CD4-positive, alpha-beta memory T cell (primary cell): ENCODE measurements around the gene ZNF74. TPM values are rescaled to one million over a fixed set of nuclear protein-coding genes. Genes with fewer than 3 reads are reported as not detected.
A peak's percentile ranks its signal among the peaks of the same experiment; 100 is the strongest.

Source experiments
- CTCF ChIA-PET: fragments of 350-600 bp; sonication (Branson Sonifier 250); formaldehyde crosslinking; loops from one replicate; lab custom pipeline; 2021; ENCODE audit warnings: inconsistent platforms; ENCODE audit not compliant: partially characterized antibody; lab: Charles Lee
- POLR2A ChIA-PET: fragments of 350-600 bp; sonication (Branson Sonifier 250); formaldehyde crosslinking; loops from one replicate; lab custom pipeline; 2021; ENCODE audit not compliant: partially characterized antibody; lab: Charles Lee
- DNase-seq, 5 donors: peaks; one replicate each; pipeline versions ENCODE4 v3.0.0 to v3.0.0-alpha.2; 2020 to 2022; ENCODE audit warnings: mixed read lengths in 1 of 5
- H3K27ac ChIP-seq: one replicate; pipeline ENCODE4 v1.7.0; 2013; ENCODE audit warnings: low read depth, low read length
- H3K27me3 ChIP-seq: 2 replicates; pipeline ENCODE4 v1.7.0; 2013; ENCODE audit warnings: mild to moderate bottlenecking, low read length, moderate library complexity; ENCODE audit not compliant: insufficient read depth
- H3K36me3 ChIP-seq: 2 replicates; pipeline ENCODE4 v1.7.0; 2013; ENCODE audit warnings: mild to moderate bottlenecking, low read length, moderate library complexity; ENCODE audit not compliant: insufficient read depth
- H3K4me1 ChIP-seq: 2 replicates; pipeline ENCODE4 v1.7.0; 2013; ENCODE audit warnings: mild to moderate bottlenecking, low read length, moderate library complexity; ENCODE audit not compliant: insufficient read depth
- H3K4me3 ChIP-seq, 2 donors: one replicate each; pipeline ENCODE4 v1.7.0; 2013; ENCODE audit warnings: low read length in 2 of 2, mild to moderate bottlenecking in 1 of 2
- H3K9me3 ChIP-seq, 2 donors: one replicate each; pipeline ENCODE4 v1.7.0; 2013; ENCODE audit warnings: low read length in 2 of 2, control low read depth in 1 of 2; ENCODE audit not compliant: control insufficient read depth in 1 of 2
- H3K27ac Mint-ChIP-seq, 7 donors: one replicate each; pipeline ENCODE4 v1.8.0; 2020 to 2021; ENCODE audit warnings: mixed read lengths in 7 of 7, mild to moderate bottlenecking in 6 of 7, inconsistent platforms in 3 of 7, moderate library complexity in 3 of 7
- H3K27me3 Mint-ChIP-seq, 2 donors: one replicate each; pipeline ENCODE4 v1.8.0; 2020 to 2021; ENCODE audit warnings: mixed read lengths in 2 of 2
- H3K36me3 Mint-ChIP-seq, 2 donors: one replicate each; pipeline ENCODE4 v1.8.0; 2020 to 2021; ENCODE audit warnings: mixed read lengths in 2 of 2, inconsistent platforms in 1 of 2, mild to moderate bottlenecking in 1 of 2
- H3K4me1 Mint-ChIP-seq, 4 donors: one replicate each; pipeline ENCODE4 v1.8.0; 2020 to 2021; ENCODE audit warnings: mixed read lengths in 4 of 4, mild to moderate bottlenecking in 1 of 4
- H3K4me3 Mint-ChIP-seq, 8 donors: one replicate each; pipeline ENCODE4 v1.8.0; 2020 to 2021; ENCODE audit warnings: mixed read lengths in 8 of 8, mild to moderate bottlenecking in 7 of 8, moderate library complexity in 6 of 8, inconsistent platforms in 3 of 8
- H3K9me3 Mint-ChIP-seq, 8 donors: one replicate each; pipeline ENCODE4 v1.8.0; 2020 to 2021; ENCODE audit warnings: mixed read lengths in 8 of 8, mild to moderate bottlenecking in 5 of 8, inconsistent platforms in 3 of 8, moderate library complexity in 1 of 8
- intact Hi-C: fragments of 100-400 bp; cut with micrococcal nuclease; formaldehyde crosslinking; loops from one replicate; pipeline ENCODE4 v1.15.1; 2023
- polyA plus RNA-seq, 2 donors: library from polyadenylated mRNA; unstranded; fragments of 300-500 nt; fragmentation: Illumina TruSeq; gene quantifications; one replicate each; pipeline ENCODE4 v1.2.3, GENCODE V29; 2021
- total RNA-seq, 2 experiments: library from RNA; stranded (reverse); gene quantifications; one replicate each; pipeline ENCODE4 v1.2.3, GENCODE V29; 2021

The ZNF74 gene
- total and polyA plus RNA-seq, 4 experiments from 2014 or later: 3.0 to 17.4 (median 13.3) TPM

DNA sequence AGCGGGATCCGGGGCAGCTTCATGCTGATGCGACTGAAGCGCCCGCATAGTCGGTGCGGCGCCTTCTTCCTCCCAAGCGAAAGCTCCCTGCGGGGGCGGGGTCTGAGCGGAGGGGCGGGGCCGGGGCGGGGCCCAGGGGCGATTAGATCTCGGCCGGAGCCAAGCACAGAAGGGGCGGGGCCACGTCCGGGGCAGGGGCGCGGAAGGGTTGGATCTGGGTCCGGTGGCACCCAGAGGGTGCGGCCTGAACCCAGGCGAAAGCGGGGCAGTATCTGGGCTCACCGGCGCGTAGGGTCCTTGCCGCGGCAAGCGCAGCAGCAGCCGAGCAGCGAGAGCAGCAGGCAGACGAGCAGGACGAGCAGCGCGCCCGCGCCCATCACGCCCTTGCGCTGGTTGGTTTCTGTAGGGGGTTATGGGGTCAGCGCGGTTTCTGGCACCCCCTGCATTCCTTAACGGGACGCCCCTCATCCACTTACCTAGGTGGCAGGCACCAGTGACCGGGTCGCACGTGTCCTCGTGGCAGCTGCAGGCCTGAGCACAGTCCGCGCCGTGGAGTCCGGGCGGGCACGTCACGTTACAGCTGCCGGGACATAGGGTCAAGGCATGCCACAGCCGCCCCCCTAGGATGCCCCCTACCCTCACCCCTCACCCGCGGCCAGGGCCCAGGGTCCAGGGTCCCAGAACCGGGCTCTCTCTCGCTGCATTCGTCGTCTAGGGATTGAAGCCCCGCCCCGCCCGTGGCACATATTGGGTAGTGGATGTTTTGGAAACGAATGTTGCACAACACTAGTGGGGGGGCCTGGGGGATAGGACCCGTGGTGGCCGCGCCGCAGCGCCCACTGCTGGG lies 35.5 kb downstream of the ZNF74 start:
- Histone ChIP-seq H3K4me3 (peak overlapping the region; percentile 65 to 86), H3K4me1 (peaks cover 37% of the 10 kb centered on the region), H3K27me3 (peaks cover 11% of the 10 kb centered on the region), H3K36me3 (no peaks in the 10 kb centered on the region), H3K9me3 (no peaks in the 10 kb centered on the region), H3K27ac (no peak overlapping the region)
- peak; percentile 75 to 81 (median 77) for DNase-seq
- Mint-ChIP-seq H3K27ac (peak overlapping the region; percentile 49 to 92 (median 81)), H3K4me3 (peak overlapping the region; percentile 68 to 92 (median 89)), H3K4me1 (peaks cover 10 to 44% (median 18%) of the 10 kb centered on the region in 4 donors), H3K9me3 (no peaks in the 10 kb centered on the region), H3K27me3 (peaks cover 7 to 9% of the 10 kb centered on the region in 2 donors), H3K36me3 (no peaks in the 10 kb centered on the region)
- ChIA-PET POLR2A (interaction anchor here (0.6 to 4.9 kb wide), 17 partner anchors 11 to 312 kb away, joined by 3 to 52 read pairs (median 4); partner anchors contain the start of genes DGCR6L, KLHL22, MED15 and ZNF74), CTCF (interaction anchor here (0.8 to 2.6 kb wide), 7 partner anchors 12 to 140 kb away, joined by 3 to 20 read pairs (median 4); no protein-coding TSS in a partner anchor)
- intact Hi-C loops: loop anchor here (1.0 kb wide), 2 partner anchors 27 to 34 kb away; no protein-coding TSS in a partner anchor

DNA sequence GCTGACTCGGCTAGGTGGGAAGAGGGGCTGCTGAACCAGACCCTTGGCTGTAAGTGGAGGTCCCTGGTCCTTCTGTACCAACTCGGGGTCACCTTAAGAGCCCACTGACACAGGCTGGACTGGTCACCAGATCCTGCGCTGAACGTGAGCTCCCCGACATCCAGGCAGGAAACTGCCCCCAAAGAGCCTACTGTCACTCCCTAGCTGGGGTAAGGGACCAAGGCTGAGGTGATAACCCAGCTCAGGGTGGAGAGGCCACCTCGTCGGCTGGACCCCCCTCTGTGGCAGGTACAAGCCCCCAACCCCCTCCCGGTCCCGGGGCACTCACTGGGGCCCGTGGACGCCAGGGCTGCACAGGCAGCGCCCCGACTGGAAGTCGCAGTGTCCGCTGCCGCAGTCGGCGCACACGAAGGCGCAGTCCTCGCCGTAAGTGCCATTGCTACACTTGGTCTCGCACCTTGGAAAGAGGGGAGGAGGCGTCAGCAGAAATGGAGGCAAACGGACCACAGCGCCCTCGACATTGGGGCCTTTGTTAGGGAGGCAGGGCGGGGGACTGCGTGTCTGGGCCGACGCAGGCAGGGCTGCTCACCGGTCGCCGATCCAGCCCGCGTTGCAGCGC lies 36.3 kb downstream of the ZNF74 start:
- Histone ChIP-seq H3K36me3 (no peaks in the 10 kb centered on the region), H3K4me1 (peaks cover 37% of the 10 kb centered on the region), H3K27me3 (peaks cover 12% of the 10 kb centered on the region), H3K4me3 (peak overlapping the region; percentile 65 to 86), H3K9me3 (no peaks in the 10 kb centered on the region), H3K27ac (no peak overlapping the region)
- Mint-ChIP-seq H3K27me3 (peaks cover 13 to 14% of the 10 kb centered on the region in 2 donors), H3K4me3 (peak overlapping the region; percentile 68 to 92 (median 89)), H3K9me3 (no peaks in the 10 kb centered on the region), H3K4me1 (peaks cover 10 to 49% (median 18%) of the 10 kb centered on the region in 4 donors), H3K36me3 (no peaks in the 10 kb centered on the region), H3K27ac (peak overlapping the region in 2 of 7 donors; percentile 46 to 72)
- DNase-seq: peak in 1 of 5 donors; percentile 29
- intact Hi-C loops: no loop called here
- ChIA-PET CTCF (interaction anchor here (0.8 to 2.6 kb wide), 7 partner anchors 13 to 139 kb away, joined by 3 to 20 read pairs (median 4); no protein-coding TSS in a partner anchor), POLR2A (interaction anchor here (1.6 to 4.9 kb wide), 5 partner anchors 11 to 136 kb away, joined by 4 to 52 read pairs (median 7); partner anchors contain the start of gene KLHL22)

DNA sequence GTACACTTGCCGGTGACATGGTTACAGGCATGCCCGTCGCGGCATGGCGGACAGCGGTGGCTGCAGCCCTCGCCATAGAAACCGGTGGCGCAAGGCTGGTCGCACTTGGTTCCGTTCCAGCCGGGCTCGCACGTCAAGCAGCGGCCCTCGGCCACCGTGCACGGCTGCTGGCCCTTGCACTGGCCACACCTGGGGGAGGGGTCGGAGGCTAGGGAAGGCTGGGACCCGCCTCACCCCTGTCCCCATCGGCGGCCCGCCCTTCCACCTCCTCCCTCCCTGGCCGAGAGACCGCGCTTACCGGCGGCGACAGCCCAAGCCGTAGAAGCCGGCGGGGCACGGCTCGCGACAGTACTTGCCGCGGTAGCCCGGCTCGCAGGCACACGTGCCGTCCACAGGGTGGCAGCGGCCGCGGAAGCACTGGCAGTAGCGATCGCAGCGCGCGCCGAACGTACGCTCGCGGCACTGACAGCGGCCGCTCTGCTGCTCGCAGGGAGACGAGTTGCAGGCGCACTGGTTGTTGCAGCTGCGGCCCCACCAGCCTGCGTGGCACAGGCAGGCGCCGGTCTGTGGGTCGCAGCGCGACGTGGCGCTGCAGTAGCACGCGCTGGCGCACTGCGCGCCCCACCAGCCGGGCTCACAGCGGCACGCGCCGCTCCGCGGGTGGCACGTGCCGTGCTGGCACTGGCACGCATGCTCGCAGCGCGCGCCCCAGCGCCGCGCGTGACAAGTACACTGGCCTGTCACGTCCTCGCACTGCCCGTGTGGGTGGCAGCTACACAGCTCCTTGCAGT lies 37.0 kb downstream of the ZNF74 start:
- peak; percentile 61 to 72 (median 68) for DNase-seq
- Mint-ChIP-seq H3K4me1 (peaks cover 10 to 49% (median 18%) of the 10 kb centered on the region in 4 donors), H3K9me3 (no peaks in the 10 kb centered on the region), H3K4me3 (peak overlapping the region; percentile 67 to 91 (median 88)), H3K27me3 (peaks cover 20% of the 10 kb centered on the region in 2 donors), H3K27ac (no peak overlapping the region), H3K36me3 (no peaks in the 10 kb centered on the region)
- CTCF ChIA-PET: interaction anchor here (0.9 to 2.6 kb wide), 5 partner anchors 13 to 133 kb away, joined by 3 to 20 read pairs (median 4); no protein-coding TSS in a partner anchor
- H3K4me1 ChIP-seq: peaks cover 37% of the 10 kb centered on the region
- H3K27me3 ChIP-seq: peaks cover 19% of the 10 kb centered on the region
- H3K27ac ChIP-seq: no peak overlapping the region
- intact Hi-C loops: loop anchor here (1.0 kb wide), 1 partner anchor 65 kb away; no protein-coding TSS in a partner anchor
- H3K4me3 ChIP-seq: peak overlapping the region in 1 of 2 donors; percentile 65
- POLR2A ChIA-PET: interaction anchor here (1.6 to 4.9 kb wide), 4 partner anchors 12 to 136 kb away, joined by 4 to 52 read pairs (median 8); no protein-coding TSS in a partner anchor
- H3K36me3 ChIP-seq: no peaks in the 10 kb centered on the region
- H3K9me3 ChIP-seq: no peaks in the 10 kb centered on the region

DNA sequence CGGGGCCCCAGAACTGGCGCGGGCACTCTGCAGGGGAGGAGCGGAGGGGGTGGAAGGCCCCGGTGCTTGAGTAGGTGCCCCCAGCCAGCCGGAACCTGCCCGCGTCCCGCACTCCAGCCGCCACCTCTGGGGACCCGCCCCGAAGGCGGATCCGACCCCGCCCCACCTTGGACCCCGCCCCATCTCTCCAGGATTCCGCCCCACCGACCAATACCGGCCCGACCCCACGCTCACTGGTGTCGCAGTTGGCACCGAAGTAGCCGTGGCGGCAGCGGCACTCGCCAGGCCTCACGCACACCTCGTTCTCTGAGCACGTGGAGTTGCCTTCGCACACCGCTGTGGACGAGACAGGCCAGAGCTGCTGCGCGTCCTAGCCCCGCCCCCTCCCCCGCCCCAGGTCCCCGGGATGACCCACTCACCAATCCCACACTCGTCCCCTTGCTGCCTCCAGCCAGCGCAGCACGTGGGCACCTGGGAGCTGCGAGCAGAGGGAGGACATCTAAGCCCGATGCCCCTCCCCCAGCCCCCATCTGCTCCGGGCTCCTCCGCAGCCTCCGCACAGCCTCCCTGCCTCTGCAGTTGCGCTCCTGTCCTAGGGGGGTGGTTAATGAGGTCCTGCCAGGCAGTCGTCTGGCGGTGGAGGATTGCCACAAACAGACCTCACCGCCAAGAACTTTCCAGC lies 37.7 kb downstream of the ZNF74 start:
- H3K4me3 Mint-ChIP-seq: peak overlapping the region in 6 of 8 donors; percentile 40 to 72 (median 55)

DNA sequence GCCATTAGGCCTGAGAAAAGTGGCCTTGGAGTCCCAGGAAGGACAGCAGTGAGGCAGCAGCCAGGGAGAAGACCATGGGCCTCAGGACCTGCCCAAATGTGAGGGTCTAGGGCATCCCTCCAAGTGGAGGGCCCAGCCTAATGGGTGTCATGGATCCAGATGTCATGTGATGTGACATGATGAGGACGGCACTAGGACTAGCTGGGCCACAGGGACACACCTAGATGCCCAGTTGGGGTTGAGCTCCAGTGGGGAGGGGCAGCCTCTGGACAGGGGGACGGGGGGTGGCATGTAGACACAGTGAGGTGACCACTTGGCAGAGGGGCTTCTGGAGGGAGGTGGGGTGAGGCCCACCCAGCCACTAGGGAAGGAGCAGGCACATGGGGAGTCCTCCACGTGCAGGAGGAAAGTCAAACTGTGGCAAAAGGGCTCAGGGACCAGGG lies 38.3 kb downstream of the ZNF74 start:
- ChIA-PET CTCF (interaction anchor here (1.4 kb wide), 1 partner anchor 14 kb away, joined by 6 read pairs; no protein-coding TSS in a partner anchor), POLR2A (interaction anchor here (1.4 to 3.2 kb wide), 2 partner anchors 9 to 32 kb away, joined by 4 to 11 read pairs; no protein-coding TSS in a partner anchor)
- Mint-ChIP-seq H3K9me3 (no peaks in the 10 kb centered on the region), H3K27ac (peak overlapping the region in 4 of 7 donors; percentile 22 to 77 (median 49)), H3K27me3 (peaks cover 21 to 24% of the 10 kb centered on the region in 2 donors), H3K36me3 (no peaks in the 10 kb centered on the region), H3K4me1 (peaks cover 14 to 52% (median 20%) of the 10 kb centered on the region in 4 donors), H3K4me3 (peak overlapping the region in 5 of 8 donors; percentile 40 to 72 (median 64))
- no peak for DNase-seq
- H3K4me1 ChIP-seq: peaks cover 44% of the 10 kb centered on the region
- no peaks in the 10 kb centered on the region for H3K9me3 ChIP-seq
- H3K27ac ChIP-seq: no peak overlapping the region
- H3K36me3 ChIP-seq: no peaks in the 10 kb centered on the region
- intact Hi-C loops: no loop called here
- no peak overlapping the region for H3K4me3 ChIP-seq
- H3K27me3 ChIP-seq: peaks cover 26% of the 10 kb centered on the region

More for the DNA sequence above, 37.7 kb downstream of the ZNF74 start:
- H3K27me3 ChIP-seq: peaks cover 24% of the 10 kb centered on the region
- Mint-ChIP-seq H3K4me1 (peaks cover 8 to 50% (median 18%) of the 10 kb centered on the region in 4 donors), H3K9me3 (no peaks in the 10 kb centered on the region), H3K27me3 (peaks cover 20 to 21% of the 10 kb centered on the region in 2 donors), H3K36me3 (no peaks in the 10 kb centered on the region), H3K27ac (peak overlapping the region in 1 of 7 donors; percentile 42)
- no peak overlapping the region for H3K27ac ChIP-seq
- H3K36me3 ChIP-seq: no peaks in the 10 kb centered on the region
- H3K4me3 ChIP-seq: peak overlapping the region in 1 of 2 donors; percentile 65
- intact Hi-C loops: loop anchor here (1.0 kb wide), 1 partner anchor 65 kb away; no protein-coding TSS in a partner anchor
- H3K4me1 ChIP-seq: peaks cover 38% of the 10 kb centered on the region
- H3K9me3 ChIP-seq: no peaks in the 10 kb centered on the region
- no peak for DNase-seq
- ChIA-PET POLR2A (interaction anchor here (1.4 to 3.2 kb wide), 3 partner anchors 8 to 135 kb away, joined by 4 to 11 read pairs (median 4); no protein-coding TSS in a partner anchor), CTCF (interaction anchor here (0.9 to 1.4 kb wide), 2 partner anchors 13 to 29 kb away, joined by 3 to 6 read pairs; no protein-coding TSS in a partner anchor)
